Tibial artery (tissue), 4 donors: ENCODE results near the gene PAMR1.

Experiments used
- DNase-seq, 2 donors: peaks; one replicate each; pipeline ENCODE4 v3.0.0-alpha.2; 2019
- H3K27ac ChIP-seq, 2 donors: fragments of 200-600 bp; sonication (generic) in 1 of 2; 1 replicate in 1 of 2; 2 replicates in 1 of 2; pipeline ENCODE4 v1.5.1; 2018 to 2019; ENCODE audit warnings: mild to moderate bottlenecking in 1 of 2
- H3K27me3 ChIP-seq, 2 donors: fragments of 200-600 bp; sonication (generic) in 1 of 2; one replicate each; pipeline versions ENCODE4 v1.5.1 to v1.6.0; 2016 to 2019
- H3K36me3 ChIP-seq, 3 donors: fragments of 200-600 bp; sonication (generic) in 2 of 3; one replicate each; pipeline ENCODE4 v1.5.1; 2016 to 2019; ENCODE audit warnings: mild to moderate bottlenecking in 2 of 3
- H3K4me1 ChIP-seq, 4 donors: fragments of 200-600 bp; sonication (generic) in 2 of 4; 1 replicate in 3 of 4; 2 replicates in 1 of 4; pipeline ENCODE4 v1.5.1; 2016 to 2019
- H3K4me3 ChIP-seq, 2 donors: fragments of 200-600 bp; sonication (generic) in 1 of 2; 1 replicate in 1 of 2; 2 replicates in 1 of 2; pipeline ENCODE4 v1.5.1; 2018 to 2019; ENCODE audit warnings: mild to moderate bottlenecking in 2 of 2
- H3K9me3 ChIP-seq, 3 donors: fragments of 200-600 bp; sonication (generic) in 1 of 3; one replicate each; pipeline ENCODE4 v1.5.1; 2016 to 2019
- intact Hi-C: fragments of 100-400 bp; cut with DNase I; formaldehyde crosslinking; loops from one replicate; pipeline ENCODE4 v1.15.0; 2023; ENCODE audit warnings: low total_unique reads
- TF ChIP-seq, protein P1 (sequence below), 2 experiments: fragments of 200-600 bp in 1 of 2; fragments of 450-650 bp in 1 of 2; IDR thresholded peaks; one replicate each; pipeline ENCODE4 v1.5.1; 2017 to 2019; ENCODE audit warnings: antibody characterized with exemption in 2 of 2, mild to moderate bottlenecking in 1 of 2, moderate library complexity in 1 of 2

The PAMR1 gene

DNA sequence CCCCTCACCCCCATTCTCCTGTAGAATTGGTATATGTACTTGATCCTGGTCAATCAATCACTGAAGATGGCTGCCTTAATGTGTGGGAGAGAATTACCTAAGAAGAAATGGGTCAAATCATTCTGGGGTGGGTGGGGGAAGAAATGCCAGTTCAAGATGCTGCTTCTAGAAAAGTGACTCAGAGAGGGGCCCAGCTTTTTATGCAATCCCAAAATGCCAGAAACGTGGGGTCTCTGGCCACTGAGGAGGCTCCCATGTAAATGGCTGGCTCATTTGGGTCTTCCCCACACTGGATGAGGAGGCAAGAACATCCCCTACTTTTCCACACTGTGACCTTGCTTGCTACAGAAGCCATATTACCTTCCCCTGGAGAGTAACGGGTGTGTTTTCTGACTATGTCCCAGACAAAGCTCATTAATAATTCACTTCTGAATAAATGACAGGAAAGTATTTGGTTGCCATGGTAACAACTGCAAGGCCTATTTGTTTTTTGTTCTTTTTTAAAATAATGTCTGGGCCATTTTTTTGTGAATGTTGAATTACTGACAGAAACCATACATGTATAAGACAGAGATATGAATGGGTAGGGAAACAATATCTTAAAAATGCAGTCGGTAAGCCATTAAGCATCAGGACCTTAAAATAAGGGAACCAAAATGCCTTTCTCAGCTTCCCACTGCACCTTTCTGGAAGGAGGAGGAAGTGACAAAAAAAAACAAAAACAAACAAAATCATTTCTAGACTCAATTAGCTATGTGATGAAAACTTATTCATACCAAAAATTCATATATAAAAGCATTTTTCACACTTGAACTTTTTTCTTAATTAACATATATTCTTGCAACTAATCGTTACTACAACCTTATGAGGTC, 138.1 kb downstream of the PAMR1 start:
- DNase-seq, result no peak
- Histone ChIP-seq H3K27ac (peak overlapping the region; percentile 1 to 12), H3K4me3 (no peak overlapping the region), H3K4me1 (peaks cover 0 to 29% (median 13%) of the 10 kb centered on the region in 4 donors), H3K27me3 (no peaks in the 10 kb centered on the region), H3K9me3 (no peaks in the 10 kb centered on the region), H3K36me3 (no peaks in the 10 kb centered on the region)
- intact Hi-C loops, result no loop called here
- TF ChIP-seq, protein P1, sequence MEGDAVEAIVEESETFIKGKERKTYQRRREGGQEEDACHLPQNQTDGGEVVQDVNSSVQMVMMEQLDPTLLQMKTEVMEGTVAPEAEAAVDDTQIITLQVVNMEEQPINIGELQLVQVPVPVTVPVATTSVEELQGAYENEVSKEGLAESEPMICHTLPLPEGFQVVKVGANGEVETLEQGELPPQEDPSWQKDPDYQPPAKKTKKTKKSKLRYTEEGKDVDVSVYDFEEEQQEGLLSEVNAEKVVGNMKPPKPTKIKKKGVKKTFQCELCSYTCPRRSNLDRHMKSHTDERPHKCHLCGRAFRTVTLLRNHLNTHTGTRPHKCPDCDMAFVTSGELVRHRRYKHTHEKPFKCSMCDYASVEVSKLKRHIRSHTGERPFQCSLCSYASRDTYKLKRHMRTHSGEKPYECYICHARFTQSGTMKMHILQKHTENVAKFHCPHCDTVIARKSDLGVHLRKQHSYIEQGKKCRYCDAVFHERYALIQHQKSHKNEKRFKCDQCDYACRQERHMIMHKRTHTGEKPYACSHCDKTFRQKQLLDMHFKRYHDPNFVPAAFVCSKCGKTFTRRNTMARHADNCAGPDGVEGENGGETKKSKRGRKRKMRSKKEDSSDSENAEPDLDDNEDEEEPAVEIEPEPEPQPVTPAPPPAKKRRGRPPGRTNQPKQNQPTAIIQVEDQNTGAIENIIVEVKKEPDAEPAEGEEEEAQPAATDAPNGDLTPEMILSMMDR (IDR thresholded peaks at IDR 0.05), result peak; percentile 31 to 53

DNA sequence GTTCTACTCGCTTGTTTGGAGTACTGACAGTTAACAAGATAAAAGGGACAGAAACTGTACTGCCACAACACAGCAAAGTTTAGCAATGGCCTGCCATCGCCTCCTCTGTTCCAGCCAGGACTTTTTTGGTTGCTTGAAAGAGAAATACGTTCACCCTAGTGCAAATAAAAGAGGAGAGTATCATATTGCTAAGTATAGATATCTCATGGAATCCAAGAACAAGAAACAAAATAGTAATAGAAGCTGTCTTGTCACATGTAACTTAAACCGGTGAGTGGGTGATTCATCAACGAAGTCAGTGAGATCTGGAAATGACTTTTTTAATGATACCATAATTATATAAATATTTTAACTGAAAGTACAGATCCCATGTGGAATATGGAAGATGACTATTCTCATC, 141.5 kb downstream of the PAMR1 start:
- DNase-seq, result no peak
- intact Hi-C loops, result no loop called here
- TF ChIP-seq, protein P1 (IDR thresholded peaks at IDR 0.05), result no peak
- no peaks in the 10 kb centered on the region for H3K27me3 ChIP-seq
- H3K4me3 ChIP-seq, result no peak overlapping the region
- H3K27ac ChIP-seq, result no peak overlapping the region
- H3K36me3 ChIP-seq, result no peaks in the 10 kb centered on the region
- peaks cover 0 to 28% (median 5%) of the 10 kb centered on the region in 4 donors for H3K4me1 ChIP-seq
- no peaks in the 10 kb centered on the region for H3K9me3 ChIP-seq
